HG03060 (cell line): ENCODE measurements around the gene PTPN1.
"Not testable (repeated sequence)": the region's sequence is repeated elsewhere in the genome, so short reads cannot be mapped to it uniquely, and the experiment has no call there.

Source experiments
- ATAC-seq: cut with Tn5 transposase; IDR thresholded peaks from one replicate; pipeline ENCODE4 v1.9.1; 2021; ENCODE audit warnings: low read depth, moderate number of reproducible peaks; ENCODE audit not compliant: unreplicated experiment

Gene PTPN1

GRCh38 chr20:50526403-50526989 is 16.3 kb downstream of the PTPN1 start:
- ATAC-seq: no peak

GRCh38 chr20:50527068-50527605 is 17.0 kb downstream of the PTPN1 start:
- no peak for ATAC-seq

GRCh38 chr20:50528129-50528528 is 17.9 kb downstream of the PTPN1 start:
- ATAC-seq: no peak

GRCh38 chr20:50528804-50529351 is 18.7 kb downstream of the PTPN1 start:
- no peak for ATAC-seq

GRCh38 chr20:50532221-50532620 is 22.0 kb downstream of the PTPN1 start:
- ATAC-seq: no peak

GRCh38 chr20:50533061-50533460 is 22.9 kb downstream of the PTPN1 start:
- no peak for ATAC-seq

- ATAC-seq: no peak
Observed at GRCh38 chr20:50533464-50533863, 23.3 kb downstream of the PTPN1 start.

GRCh38 chr20:50534567-50534966 is 24.4 kb downstream of the PTPN1 start:
- ATAC-seq: no peak

- ATAC-seq: no peak
Observed at GRCh38 chr20:50535162-50535561, 25.0 kb downstream of the PTPN1 start.

- no peak for ATAC-seq
Observed at GRCh38 chr20:50536333-50536732, 26.1 kb downstream of the PTPN1 start.

GRCh38 chr20:50537546-50538201 is 27.5 kb downstream of the PTPN1 start:
- ATAC-seq: no peak

GRCh38 chr20:50538276-50538675 is 28.1 kb downstream of the PTPN1 start:
- no peak for ATAC-seq

GRCh38 chr20:50539798-50540197 is 29.6 kb downstream of the PTPN1 start:
- not testable (repeated sequence) for ATAC-seq

GRCh38 chr20:50540620-50541605 is 30.7 kb downstream of the PTPN1 start:
- no peak for ATAC-seq

- no peak for ATAC-seq
Observed at GRCh38 chr20:50541606-50542041, 31.4 kb downstream of the PTPN1 start.

GRCh38 chr20:50543326-50543725 is 33.1 kb downstream of the PTPN1 start:
- no peak for ATAC-seq

GRCh38 chr20:50545126-50545525 is 34.9 kb downstream of the PTPN1 start:
- ATAC-seq: no peak

GRCh38 chr20:50546729-50547314 is 36.6 kb downstream of the PTPN1 start:
- ATAC-seq: peak; percentile 53

GRCh38 chr20:50547964-50548363 is 37.8 kb downstream of the PTPN1 start:
- ATAC-seq: no peak

- ATAC-seq: no peak
Observed at GRCh38 chr20:50548396-50548795, 38.2 kb downstream of the PTPN1 start.
